ENCODE data around the gene CLEC6A.
"Not testable (repeated sequence)": the region's sequence is repeated elsewhere in the genome, so short reads cannot be mapped to it uniquely, and the experiment has no call there.

CLEC6A gene

GRCh38 chr12:8496074-8496473 is 40.3 kb downstream of the CLEC6A start:
- DNase-seq, result not testable (repeated sequence)

- DNase-seq, result no peak
Measured at GRCh38 chr12:8499616-8500015, 43.9 kb downstream of the CLEC6A start.

DNA sequence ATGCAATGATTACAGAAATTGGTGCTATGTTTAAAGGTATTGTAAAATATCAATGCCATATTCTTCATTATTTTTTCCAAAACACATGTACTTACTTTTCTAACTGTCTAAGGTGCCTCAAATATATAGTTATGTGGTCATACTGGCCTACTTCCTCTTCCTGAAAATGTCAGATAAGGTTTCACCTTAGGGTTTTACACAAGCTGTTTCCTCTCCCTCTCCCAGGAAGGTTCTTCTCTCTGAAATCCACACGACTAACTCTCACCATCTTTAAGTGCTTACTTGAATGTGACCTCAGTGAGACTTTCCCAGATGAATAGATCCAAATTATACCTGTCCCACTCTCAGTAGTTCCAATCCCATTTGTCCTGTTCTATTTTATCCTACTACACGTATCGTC is 46.0 kb downstream of the CLEC6A start:
- DNase-seq, result no peak

DNA sequence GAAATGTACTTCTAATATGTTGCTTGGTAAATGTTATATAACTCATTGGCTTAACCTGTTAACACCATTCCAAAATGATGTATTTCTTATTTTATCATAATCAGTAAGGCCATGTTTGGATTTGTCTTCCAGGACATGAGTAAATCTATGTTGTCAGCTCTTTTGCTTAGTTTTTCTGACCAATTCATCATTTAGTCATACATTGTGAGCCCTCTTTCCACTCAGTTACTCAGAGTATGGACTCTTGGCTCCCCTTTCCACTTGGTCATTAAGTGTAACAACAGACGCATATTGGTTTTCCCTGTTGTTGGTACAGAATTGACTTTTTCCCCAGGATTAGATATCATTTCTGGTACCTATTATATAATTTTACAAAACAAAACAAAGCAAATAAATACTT is 48.6 kb downstream of the CLEC6A start:
- no peak for DNase-seq

- DNase-seq, result no peak
Measured at GRCh38 chr12:8507596-8507995, 51.8 kb downstream of the CLEC6A start.

DNA sequence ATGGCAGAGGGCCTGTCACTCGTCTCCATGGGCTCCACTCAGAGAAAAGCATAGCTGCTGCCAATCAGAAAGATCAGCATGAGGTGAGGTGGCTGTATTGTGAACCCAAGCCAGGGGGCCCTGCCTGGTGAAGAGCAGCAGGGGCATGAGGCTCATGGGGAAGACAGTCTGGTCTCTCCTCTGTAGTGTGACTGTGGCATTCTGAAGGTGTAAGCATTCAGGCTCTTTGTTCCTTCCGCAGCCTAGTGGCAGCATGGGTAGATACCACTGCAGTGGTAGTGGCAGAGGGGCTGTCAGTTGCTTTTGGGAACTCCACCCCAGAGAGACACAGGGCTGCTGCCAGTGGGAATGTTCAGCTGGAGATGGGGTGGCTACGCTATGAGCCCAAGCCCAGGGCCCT is 52.5 kb downstream of the CLEC6A start:
- DNase-seq, result no peak

- no peak for DNase-seq
Measured at GRCh38 chr12:8508910-8509841, 53.4 kb downstream of the CLEC6A start.

GRCh38 chr12:8513256-8513655 is 57.5 kb downstream of the CLEC6A start, which contains the start of gene CLEC4D:
Gene CLEC4D (plus strand): TSS chr12:8513503. CDS start chr12:8513733, 230 bp downstream.
- DNase-seq, result no peak

- DNase-seq, result no peak
Measured at GRCh38 chr12:8517971-8518370, 62.2 kb downstream of the CLEC6A start.

- no peak for DNase-seq
Measured at GRCh38 chr12:8519171-8519570, 63.4 kb downstream of the CLEC6A start.

- no peak for DNase-seq
Measured at GRCh38 chr12:8527250-8528130, 71.7 kb downstream of the CLEC6A start.
